Stimulated activated CD4-positive, alpha-beta T cell treated with anti-CD3 and anti-CD28 coated beads, Interleukin-15, amount 100 ng/mL, for 48 hours (primary cell): Measurements from ENCODE around the gene LYPD6B.

Source experiments
- DNase-seq, 2 donors: peaks; one replicate each; pipeline ENCODE4 v3.0.0-alpha.2; 2020; ENCODE audit warnings: low read depth in 2 of 2

The LYPD6B gene

DNA sequence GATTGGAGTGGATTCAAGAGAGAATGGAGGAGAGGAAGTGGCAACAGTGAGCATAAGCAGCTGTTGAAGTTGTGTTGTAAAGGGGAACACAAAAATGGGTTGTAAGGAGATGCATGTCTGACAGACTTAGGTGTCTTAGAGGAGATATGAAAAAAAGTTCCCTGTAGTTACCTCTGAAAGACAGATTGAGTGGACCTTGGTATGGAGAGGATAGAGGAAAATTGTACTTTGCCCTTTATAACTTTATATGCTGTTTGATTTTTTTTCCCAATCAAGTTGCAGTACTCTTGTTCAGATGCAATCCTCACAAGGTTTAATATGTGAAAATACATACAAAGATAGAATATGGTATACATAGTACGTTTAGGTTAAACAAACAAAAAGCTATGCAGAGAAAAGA, 73.6 kb downstream of the LYPD6B start:
- no peak for DNase-seq

DNA sequence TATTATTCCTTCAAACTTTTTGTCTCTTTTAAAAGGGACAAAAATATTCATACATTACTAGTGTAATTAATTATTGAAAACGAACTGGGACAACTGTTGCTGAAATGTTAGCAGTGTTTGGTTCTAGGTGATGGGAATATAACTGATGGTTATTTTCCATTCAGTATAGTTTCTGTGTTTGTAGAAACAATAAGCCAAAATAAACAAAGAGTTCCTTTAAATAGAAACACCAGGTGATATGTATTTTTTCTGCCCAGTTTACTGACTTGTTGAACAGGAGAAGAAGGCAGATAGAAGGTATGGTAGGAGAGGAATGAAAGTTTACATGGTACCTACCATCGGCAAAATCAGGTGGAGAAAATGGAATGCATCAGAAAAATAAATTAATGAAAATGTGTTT, 74.2 kb downstream of the LYPD6B start:
- DNase-seq = no peak

DNA sequence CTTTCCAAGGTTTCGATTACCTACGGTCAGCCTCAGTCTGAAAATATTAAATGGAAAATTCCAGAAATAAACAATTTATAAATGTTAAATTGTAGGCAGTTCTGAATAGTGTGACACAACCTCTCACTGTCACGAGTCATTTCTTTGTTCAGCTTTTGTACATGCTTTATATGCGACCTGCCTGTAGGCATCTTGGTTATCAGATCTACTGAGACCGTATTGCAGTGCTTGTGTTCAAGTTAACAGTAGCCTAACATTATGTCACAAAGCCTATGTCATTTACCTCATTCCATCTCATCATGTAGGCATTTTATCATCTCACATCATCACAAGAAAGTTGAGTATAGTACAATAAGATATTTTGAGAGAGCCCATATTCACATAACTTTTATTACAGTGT, 77.3 kb downstream of the LYPD6B start:
- no peak for DNase-seq

DNA sequence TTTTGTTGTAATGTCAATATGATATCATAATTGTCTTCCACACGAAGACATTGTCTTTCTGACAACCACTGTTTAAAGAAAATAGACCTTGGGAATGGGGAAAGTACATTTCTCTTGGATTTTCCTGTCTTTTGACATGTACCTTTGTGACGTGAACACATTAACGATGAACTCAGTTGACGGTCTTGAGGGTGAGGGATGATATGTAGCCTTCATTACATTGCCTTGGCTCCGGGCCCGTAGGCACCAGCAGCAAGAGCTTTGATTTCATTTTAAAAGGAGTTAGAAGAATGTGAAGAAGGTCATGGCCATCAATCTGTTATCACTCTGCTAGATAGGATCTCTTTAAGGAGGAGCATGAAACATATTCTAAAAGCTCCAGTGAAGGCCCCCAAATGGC, 80.9 kb downstream of the LYPD6B start:
- DNase-seq = no peak

DNA sequence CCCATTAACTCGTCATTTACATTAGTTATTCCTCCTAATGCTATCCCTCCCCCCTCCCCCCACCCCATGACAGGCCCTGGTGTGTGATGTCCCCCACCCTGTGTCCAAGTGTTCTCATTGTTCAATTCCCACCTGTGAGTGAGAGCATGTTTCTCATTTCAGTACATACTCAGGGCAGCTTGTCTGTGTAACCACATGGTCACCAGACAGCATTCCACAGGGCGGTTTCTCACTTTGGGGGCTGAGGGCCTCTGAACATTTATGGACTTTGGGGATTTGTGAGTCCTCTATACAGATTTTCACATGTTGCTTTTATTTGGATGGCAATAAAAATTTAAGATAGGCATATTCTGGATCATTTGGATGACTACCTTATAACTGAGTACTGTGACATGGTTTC, 84.0 kb downstream of the LYPD6B start:
- DNase-seq = no peak

DNA sequence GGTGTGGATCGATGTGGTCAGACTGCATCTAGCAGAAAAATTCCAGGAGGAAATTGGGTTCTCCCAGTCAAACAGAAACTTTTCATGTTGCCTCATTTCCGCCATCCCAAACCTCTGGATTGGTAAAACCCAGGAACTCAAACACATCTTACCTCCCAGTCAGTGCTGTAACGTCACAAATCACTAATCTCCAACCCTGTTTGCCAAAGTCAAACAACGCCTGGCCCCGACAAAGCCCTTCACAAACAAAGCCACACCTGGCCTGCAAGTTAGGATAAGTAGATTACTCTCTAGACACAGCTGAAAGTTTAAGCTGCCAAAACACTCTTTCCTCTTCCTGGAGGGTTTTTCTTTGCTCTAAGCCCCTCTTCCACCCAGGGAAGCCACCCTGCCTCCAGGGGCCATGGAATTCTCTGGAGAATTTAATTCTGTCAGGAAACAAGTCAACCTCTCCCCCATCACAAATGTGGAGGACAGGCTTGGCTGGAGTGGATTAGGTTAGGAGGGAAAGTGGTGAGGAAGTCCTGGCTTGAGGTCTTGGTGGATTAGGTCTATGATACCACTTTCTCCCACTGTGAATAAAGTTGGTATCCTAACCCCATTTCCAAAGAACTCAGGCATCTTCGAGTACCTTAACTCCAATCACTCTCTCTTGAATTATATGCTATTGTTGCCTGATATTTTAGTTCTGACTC, 86.7 kb downstream of the LYPD6B start:
- DNase-seq = no peak

DNA sequence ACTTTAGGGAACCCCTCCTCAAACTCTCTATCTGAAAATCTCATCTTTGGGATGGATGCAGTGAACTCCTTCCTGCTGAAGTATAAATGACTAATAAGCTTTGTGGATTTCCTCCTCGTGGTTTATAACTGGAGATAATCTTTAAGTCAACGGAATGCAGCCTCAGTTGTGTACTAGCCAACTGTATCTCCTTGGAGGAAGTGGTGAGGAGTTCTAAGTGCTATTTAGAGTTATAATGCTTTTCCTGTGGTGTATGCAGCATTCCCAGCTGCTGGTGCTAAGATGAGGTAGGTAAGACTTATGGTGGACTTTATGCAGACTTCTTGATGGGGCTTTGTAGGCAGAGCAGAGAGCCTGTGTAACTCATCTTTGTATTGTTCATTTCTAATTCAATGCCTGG, 90.9 kb downstream of the LYPD6B start:
- no peak for DNase-seq

DNA sequence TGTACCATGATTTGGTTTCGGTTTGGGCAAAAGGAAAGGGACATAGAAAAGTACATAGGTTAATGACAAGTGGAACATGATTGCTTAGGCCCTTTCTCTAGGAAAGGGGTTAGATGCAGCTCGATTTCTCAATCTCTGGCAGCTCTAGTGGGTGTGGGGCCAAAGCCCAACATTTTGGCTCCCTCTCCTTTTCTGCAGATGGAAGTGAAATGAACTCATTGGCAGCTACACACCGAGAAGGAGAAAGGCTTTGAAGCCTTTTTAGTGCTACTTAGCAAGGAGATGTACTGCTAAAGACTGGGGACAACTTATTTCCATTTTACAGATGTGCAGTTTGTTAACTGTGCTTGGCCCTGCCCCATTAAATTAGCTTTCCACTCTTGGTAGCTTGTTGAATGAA, 93.8 kb downstream of the LYPD6B start:
- DNase-seq = no peak

DNA sequence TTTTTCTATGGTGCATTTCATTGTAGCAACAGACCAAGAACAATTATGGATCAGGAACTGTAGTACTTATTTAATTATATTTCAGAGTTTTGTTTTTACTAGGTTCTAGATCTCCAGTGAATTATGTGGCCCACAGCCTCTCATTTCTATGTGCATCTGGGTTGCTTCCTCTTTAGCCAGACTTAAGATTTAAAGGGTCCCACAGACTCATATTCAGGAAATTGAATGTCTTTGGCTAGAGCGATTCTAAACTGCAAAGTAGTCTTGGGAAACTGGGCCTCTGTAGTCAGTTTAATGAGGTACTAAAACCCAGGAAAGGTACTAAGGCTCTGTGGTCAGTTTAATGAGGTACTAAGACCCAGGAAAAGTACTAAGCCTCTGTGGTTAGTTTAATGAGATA, 94.4 kb downstream of the LYPD6B start:
- DNase-seq = no peak

DNA sequence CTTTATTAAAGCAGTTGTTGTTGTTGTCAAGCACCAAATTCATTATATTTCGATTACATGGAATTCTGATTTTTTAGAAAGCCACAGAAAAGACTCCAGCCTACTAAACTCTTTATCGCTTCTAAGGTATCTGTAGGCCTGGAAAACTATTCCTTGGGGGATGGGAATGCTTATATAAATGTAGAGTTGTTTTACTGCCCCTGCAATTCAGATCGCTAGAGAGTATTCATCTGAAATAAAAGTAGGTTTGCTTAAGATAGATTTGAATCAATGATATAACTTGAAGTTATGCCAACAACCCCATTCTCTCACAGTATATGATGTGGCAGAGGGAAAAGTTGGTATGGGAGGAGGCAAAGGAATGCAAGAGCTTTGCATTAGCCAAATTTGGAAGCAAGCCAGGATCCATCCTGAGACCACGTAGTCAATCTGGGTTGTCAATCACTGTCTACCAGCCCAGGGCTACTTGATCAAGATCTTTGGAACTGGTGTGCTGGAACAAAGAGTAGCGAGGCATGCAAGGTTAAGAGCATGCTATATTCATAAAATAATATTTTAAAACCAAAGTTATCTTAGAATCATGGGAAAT, 95.9 kb downstream of the LYPD6B start:
- no peak for DNase-seq

DNA sequence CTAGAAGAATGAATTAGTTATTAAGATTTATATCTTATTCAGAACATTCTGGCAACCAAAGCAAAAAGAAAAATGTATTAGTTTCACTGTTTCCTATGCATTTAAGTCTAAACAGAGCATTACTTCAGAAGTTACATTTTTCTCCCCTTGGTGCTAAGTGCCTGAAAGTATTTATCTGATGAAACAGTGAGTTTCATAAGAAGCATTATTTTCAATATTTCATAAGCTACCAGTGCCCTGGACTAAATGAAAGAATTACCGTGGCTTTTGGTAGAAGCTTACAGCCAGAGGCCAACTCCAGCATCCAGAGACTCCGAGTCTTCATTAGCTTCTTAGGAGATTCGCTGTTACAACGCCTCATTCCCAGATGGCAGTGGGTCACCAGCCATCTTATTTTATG, 97.6 kb downstream of the LYPD6B start:
- DNase-seq = no peak

DNA sequence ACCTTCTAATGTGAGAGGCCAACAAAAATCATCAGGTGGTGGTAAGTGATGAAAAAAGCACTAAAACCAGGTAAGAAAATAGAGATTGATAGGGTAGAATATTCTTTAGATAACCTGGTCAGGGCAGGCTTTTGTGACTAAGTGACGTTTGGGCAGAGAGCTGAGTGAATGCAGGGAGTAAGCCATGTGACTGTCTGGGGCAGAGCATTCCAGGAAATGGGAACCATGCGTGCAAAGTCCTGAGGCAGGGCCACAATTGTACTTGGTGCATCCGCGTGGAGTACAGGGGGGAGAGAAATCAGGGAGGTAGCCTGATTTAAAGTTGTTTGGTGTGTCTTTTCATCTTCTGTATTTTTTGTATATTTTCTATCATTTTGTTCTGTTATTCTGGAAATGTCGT, 102.5 kb downstream of the LYPD6B start:
- no peak for DNase-seq

DNA sequence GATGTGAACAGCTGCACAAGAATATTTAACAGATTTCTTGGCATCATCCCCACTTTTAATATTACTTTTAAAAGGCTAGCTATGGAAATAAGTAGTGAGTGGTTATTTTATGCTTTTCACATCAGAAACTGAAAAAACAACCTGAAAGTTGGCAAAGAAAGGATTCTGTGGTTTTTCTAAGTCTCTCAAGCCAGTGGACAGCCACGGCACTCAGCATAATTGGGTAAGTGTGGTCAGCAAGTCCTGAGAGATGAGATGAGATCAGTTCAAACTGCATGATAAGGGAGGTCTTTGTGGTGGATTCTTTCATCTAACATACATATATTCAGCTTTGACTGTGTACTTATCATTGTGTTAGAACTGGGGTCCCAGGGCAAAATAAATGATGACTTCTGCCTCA, 105.2 kb downstream of the LYPD6B start:
- no peak for DNase-seq

DNA sequence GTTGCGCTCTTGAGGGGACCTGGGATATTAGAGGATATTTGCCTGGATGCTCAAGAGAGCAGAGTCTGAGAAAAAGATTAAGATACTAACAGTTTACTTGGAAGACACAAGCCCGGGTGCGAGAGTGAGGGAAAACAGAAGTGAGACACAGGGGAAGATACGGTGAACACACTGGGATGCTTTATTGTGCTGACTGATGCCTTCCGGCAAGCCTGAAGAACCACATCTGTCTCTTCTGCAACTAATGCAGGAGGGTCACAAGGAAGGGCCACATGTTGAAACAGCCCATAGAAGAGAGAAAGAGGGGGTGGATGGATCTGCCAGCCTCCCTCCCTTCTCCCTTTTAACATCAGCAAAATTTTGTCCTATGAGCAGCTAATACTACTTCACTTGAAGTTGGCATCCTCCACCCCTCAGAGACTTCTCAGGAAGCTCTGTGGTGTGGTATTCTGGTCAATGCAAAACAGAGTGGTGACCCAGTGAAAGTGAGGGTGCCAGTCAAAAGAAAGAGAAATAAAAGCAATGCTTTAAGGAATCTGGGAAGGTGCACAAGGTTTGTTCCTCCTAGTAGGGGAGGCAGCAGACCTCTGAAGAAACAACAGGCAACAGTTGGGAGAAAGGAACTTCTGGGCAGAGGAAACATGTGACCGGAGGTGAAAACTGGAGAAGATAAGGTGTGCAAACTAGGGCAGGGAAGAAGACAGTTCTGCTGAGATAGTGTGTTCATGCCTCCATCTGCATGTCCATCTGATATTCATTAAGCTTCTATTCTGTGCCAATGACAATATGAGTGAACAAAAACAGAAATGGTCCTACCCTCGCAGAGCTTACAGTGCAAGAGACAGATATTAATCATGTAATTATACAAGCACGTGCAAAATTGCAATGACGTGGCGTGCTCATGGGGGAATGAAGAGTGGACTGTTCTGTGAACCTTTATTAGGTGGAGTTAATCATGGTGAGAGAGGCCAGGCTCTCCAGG, 107.1 kb downstream of the LYPD6B start:
- DNase-seq = no peak

DNA sequence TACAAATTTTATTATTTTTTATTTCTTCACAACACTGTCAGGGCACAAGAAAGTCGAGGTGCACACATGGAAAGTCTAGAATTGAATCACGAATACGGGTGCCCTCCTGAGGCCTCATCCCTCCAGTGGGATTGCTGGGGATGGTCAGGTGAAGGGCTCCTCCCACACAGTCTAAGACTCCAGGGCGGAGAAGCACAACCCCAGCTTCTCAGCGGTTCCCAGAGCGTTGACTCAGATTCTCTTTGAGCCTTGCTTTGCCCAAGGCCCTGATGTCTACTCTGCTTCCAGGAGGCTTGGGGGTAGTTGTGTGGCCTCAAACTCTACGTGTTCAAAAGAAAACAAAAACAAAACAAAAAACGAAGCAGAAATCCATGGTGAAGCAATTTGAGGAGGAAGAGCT, 108.4 kb downstream of the LYPD6B start:
- DNase-seq = no peak

DNA sequence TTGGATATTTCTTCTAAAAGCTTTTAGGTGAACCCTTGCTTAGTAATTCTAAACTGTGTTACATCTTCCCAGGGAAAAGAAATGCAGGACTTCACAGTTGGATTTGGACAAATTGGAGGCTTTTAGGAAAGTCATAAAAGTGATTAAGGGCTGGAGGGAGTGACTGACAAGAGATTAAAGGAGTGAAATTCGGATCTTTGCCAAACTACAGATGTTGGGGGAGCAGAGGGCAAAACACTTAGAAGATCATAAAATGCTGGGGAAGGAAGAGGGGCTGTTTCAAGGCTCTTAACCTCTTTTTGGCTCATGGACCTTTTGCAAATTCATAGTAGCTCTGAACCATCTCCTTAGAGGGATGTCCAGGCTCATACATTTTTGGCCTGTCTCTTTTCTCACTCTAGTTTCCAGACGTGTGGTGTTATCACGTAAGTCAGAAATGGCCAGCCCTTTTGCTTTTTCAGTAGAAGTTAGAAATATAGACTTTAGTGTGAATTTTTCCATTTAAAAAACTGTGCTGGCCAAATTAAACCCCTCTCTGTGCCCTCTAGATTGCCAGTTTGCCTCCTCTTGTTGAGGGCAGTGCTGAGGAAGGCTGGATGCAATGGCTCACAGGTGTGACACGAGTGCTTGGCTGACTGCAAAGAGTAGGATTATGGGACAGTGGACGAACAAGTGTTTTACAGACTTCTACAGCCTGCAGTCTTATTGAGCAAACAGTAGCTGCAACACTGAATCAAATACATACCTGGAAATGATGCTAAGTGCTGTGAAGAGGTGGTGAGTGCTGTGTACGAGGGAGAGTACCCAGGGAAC, 109.9 kb downstream of the LYPD6B start:
- no peak for DNase-seq

DNA sequence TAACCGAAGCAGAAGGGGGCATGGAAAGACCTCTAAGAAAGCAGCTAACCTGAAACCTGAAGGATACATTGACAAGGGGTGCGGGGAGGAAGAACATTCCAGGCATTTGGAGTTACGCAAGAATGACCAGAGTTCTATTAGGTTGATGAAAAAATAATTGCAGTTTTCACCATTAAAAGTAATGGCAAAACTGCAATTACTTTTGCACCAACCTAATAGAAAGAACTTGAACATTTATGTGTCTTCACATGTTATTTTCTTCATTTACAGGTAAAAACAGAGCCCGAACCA, 110.5 kb downstream of the LYPD6B start:
- DNase-seq = no peak

DNA sequence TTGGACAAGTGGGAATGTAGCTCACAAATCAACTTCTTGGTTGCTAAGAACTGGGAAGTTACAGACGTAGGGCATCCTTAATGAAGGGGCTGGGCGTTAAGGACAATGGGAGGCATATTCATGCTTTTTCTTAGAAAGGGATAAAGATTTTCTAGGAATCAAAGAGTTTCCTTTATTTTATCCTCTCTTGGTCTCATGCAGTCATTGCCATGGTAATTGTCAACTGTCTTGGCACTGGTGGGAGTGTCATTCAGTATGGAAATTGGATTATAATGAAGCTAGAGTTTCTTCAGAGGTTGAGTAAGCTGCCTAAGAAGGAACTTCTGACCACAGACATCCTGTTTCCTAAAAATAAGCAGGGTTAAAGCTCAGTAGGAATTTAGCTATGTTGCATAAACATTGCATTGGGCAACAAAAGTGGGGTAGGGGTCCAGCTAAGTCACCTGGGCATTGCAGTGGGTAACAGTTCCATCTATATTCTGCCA, 114.0 kb downstream of the LYPD6B start:
- DNase-seq = no peak

DNA sequence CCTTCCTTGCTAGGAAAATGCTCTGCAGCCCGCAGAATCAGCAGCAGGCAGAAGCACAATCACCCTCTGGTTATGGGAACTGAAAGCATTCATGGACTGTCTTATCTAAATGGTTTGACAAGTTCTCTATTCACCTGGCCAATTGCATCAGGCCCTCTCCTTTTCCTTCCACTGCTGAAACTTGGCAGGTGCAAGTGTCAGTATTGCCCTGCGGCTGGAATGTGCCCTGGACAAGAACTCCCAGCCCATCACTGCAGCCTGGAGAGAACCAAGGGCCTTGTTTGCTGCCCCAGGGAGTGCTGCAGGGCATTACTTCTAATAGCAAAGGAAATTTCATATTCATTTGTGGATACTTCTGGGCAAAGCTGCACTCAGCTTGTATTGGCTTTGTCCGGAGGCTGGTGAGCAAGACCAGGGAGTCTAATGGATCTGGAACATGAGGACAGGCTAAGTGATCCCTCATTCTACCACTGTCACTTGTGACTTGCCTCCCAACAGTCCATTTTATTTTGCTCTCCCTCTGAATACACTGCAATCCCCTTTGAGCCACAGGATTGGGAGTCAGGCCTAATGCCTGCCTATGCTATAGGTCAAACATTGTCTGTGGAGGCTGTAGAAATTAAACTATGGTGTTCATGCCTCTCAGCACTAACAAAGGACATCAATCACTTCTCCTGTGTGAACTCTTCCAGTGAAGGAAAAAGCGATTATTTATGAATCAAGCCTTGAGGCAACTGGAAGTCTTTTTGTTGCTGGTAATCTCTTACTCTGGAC, 116.9 kb downstream of the LYPD6B start:
- DNase-seq = no peak

DNA sequence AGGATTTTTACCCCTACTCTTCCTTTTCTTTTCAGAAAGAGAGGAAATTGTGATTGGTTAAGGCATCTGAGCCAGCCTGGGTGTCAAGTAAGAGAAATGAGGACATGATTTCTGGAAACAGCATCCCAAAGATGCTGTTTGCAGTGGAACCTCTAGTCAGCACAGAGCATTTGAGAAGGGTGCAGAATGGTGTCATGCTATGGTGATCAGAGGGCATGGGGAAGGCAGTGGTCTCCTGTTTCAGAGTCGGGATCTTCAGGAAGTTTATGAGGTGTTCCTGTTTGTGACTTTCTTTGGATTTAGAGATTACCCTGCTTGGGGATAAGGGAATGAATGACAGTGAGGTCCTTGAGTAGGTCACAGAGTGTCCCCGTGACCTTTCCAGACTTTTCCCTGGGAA, 117.5 kb downstream of the LYPD6B start:
- DNase-seq = no peak
